Karpas-422 (cell line): ENCODE data around the gene PID1. TPM values are rescaled to one million over a fixed set of nuclear protein-coding genes. Genes with fewer than 3 reads are reported as not detected.

ENCODE experiments used
- DNase-seq: peaks from one replicate; pipeline ENCODE4 v3.0.0-alpha.2; 2015
- H2AFZ ChIP-seq: fragments of 200-600 bp; sonication (generic); 2 replicates; pipeline ENCODE4 v1.6.1; 2014; ENCODE audit warnings: antibody characterized with exemption, low read length, mixed read lengths
- H3K27ac ChIP-seq: fragments of 200-600 bp; sonication (generic); 2 replicates; pipeline ENCODE4 v1.5.1; 2014; ENCODE audit warnings: mild to moderate bottlenecking, low read length, moderate library complexity
- H3K27me3 ChIP-seq: fragments of 200-600 bp; sonication (generic); 2 replicates; pipeline ENCODE4 v1.6.1; 2014; ENCODE audit warnings: low read length, mixed read lengths
- H3K36me3 ChIP-seq: fragments of 200-600 bp; sonication (generic); 2 replicates; pipeline ENCODE4 v1.6.1; 2014; ENCODE audit warnings: low read length, mixed read lengths; ENCODE audit not compliant: insufficient read depth
- H3K4me1 ChIP-seq: fragments of 200-600 bp; sonication (generic); 2 replicates; pipeline ENCODE4 v1.6.1; 2014; ENCODE audit warnings: mild to moderate bottlenecking, low read length, mixed read lengths
- H3K4me2 ChIP-seq: fragments of 200-600 bp; sonication (generic); 2 replicates; pipeline ENCODE4 v1.6.1; 2014; ENCODE audit warnings: low read length, low read depth, mild to moderate bottlenecking; ENCODE audit not compliant: poor library complexity, severe bottlenecking
- H3K4me3 ChIP-seq: fragments of 200-600 bp; sonication (generic); 2 replicates; pipeline ENCODE4 v1.5.1; 2014; ENCODE audit warnings: mild to moderate bottlenecking, antibody characterized with exemption, low read length, mixed read lengths
- H3K79me2 ChIP-seq: fragments of 200-600 bp; sonication (generic); 2 replicates; pipeline ENCODE4 v1.6.1; 2014; ENCODE audit warnings: mild to moderate bottlenecking, low read length, mixed read lengths
- H3K9ac ChIP-seq: fragments of 200-600 bp; sonication (generic); 2 replicates; pipeline ENCODE4 v1.6.0; 2014; ENCODE audit warnings: low read length
- H3K9me2 ChIP-seq: fragments of 200-600 bp; sonication (generic), shearing (Covaris generic); replicated peaks from 2 replicates; pipeline ENCODE4 v1.6.0; 2014; ENCODE audit warnings: mild to moderate bottlenecking, low read length, moderate library complexity; ENCODE audit not compliant: insufficient read depth
- H3K9me3 ChIP-seq: fragments of 300-700, 200-600 bp; sonication (generic); 2 replicates; pipeline ENCODE4 v1.6.1; 2014; ENCODE audit warnings: low read length, mixed read lengths
- H4K20me1 ChIP-seq: fragments of 200-600 bp; sonication (generic); 2 replicates; pipeline ENCODE4 v1.6.1; 2014; ENCODE audit warnings: mild to moderate bottlenecking, antibody characterized with exemption, low read length, low read depth; ENCODE audit not compliant: insufficient read depth
- total RNA-seq: library from RNA; depleted of rRNA; stranded (reverse); fragments of >200 nt; shearing (Covaris generic); gene quantifications from 2 replicates; pipeline ENCODE4 v1.2.3, GENCODE V29; 2014; ENCODE audit warnings: low replicate concordance

The PID1 gene
- total RNA-seq, 1 experiment from 2014 or later, result not detected

DNA sequence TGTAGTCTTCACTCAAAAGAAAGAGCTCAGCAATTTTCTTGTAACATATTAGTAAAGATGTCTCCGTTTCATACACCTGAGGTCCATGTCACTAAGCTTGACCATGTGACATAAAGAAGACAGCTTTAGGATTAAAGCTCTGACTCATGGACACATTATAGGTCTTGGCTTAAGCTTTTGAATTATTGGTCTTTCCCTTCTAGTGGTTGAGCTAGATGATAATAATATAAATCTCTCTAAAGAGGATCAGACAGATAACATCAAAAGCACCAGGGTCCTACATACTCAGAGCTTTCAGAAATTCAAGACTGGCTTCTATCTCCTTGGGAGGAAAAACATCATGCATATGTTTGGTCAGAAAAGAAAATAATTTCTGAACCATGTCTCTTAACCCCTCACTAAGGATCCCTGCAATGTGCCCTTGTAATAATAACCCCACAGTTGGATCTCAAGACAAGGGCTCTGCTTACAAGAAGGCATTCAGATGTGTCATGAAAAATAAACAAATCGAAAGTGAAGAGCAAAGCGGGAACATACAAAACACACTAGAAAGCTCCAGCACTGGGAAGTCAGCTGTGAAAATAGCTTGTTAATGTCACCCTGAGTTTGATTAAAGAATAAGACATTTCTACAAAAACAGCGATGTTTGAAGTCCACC is 174.5 kb downstream of the PID1 start:
- no peak for DNase-seq
- Histone ChIP-seq H3K27ac (no peak overlapping the region), H3K79me2 (no peaks in the 10 kb centered on the region), H3K9me2 (no peaks in the 10 kb centered on the region), H3K4me3 (no peak overlapping the region), H3K27me3 (no peaks in the 10 kb centered on the region), H3K4me2 (no peak overlapping the region), H3K4me1 (peaks cover 3% of the 10 kb centered on the region; the same call in 1 of the 2 replicates), H3K36me3 (no peaks in the 10 kb centered on the region), H3K9ac (no peak overlapping the region), H3K9me3 (no peaks in the 10 kb centered on the region), H4K20me1 (no peaks in the 10 kb centered on the region), H2AFZ (no peak overlapping the region)

DNA sequence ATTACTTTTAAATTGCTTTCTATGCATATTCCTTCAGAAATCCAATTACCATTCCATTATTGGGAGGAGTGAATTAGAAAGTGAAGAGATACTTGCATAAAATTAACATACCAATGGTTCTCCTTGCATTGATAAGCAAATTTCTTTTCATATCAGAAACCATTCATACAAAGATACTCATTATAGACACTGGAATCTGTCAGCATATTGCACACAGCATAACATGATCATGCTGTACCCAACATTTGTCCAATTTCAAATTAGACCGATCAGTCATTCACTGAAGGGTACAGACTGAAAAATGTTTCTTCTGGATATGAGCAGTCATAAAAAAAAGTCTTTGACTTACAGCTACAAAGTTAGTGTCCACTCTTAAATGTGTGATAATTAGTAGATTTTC is 175.6 kb downstream of the PID1 start:
- Histone ChIP-seq H3K4me1 (peaks cover 3% of the 10 kb centered on the region; the same call in 1 of the 2 replicates), H3K27me3 (no peaks in the 10 kb centered on the region), H3K9ac (no peak overlapping the region), H3K9me2 (no peaks in the 10 kb centered on the region), H2AFZ (no peak overlapping the region), H3K4me3 (no peak overlapping the region), H4K20me1 (no peaks in the 10 kb centered on the region), H3K4me2 (no peak overlapping the region), H3K27ac (no peak overlapping the region), H3K36me3 (no peaks in the 10 kb centered on the region), H3K9me3 (no peaks in the 10 kb centered on the region), H3K79me2 (no peaks in the 10 kb centered on the region)
- no peak for DNase-seq

DNA sequence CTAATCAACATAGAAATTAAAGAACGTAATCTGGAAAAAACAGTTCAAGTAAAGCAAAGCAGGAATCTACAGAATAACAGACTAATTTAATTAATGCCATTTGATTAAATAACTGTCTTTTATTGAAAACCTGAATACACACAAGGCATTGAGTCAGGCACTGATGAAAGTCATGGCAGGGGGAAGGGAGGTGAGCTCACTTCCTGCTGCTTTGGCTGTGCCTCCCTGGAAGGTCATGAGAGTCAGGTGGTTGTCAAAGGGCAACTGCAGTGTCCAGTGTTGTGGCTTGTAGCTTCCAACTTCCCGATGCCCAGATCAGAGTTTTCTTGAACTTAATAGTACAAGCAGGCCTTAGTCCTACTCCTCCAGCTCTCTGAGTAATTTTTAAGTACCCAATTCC is 180.9 kb downstream of the PID1 start:
- H3K27ac ChIP-seq, result no peak overlapping the region
- no peaks in the 10 kb centered on the region for H3K9me3 ChIP-seq
- no peak for DNase-seq
- no peaks in the 10 kb centered on the region for H3K9me2 ChIP-seq
- no peaks in the 10 kb centered on the region for H3K36me3 ChIP-seq
- H4K20me1 ChIP-seq, result no peaks in the 10 kb centered on the region
- no peaks in the 10 kb centered on the region for H3K27me3 ChIP-seq
- H3K9ac ChIP-seq, result no peak overlapping the region
- H3K79me2 ChIP-seq, result no peaks in the 10 kb centered on the region
- no peak overlapping the region for H3K4me3 ChIP-seq
- H3K4me1 ChIP-seq, result peaks cover 6% of the 10 kb centered on the region
- no peak overlapping the region for H2AFZ ChIP-seq
- H3K4me2 ChIP-seq, result no peak overlapping the region

DNA sequence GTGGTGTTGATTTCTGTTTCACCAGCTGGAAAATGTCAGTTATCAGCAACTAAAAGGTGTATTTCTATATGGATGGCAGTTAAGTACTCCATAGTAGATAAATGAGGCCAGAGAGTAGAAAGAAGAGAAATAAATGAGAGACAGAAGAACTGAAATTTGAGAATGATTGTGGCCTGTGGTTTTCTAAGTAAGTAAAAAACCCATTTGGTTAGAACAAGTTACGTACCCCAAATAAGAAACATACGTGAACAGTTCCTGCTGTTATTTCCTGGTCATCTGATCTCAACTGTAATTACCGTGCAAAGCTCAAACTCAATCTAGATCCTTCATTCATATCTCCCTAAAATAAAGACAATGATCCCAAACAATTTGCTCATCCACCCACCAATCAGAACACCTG is 181.3 kb downstream of the PID1 start:
- Histone ChIP-seq H3K27me3 (no peaks in the 10 kb centered on the region), H3K4me2 (no peak overlapping the region), H3K9me2 (no peaks in the 10 kb centered on the region), H3K4me1 (peaks cover 6% of the 10 kb centered on the region), H3K79me2 (no peaks in the 10 kb centered on the region), H2AFZ (no peak overlapping the region), H4K20me1 (no peaks in the 10 kb centered on the region), H3K4me3 (no peak overlapping the region), H3K27ac (no peak overlapping the region), H3K9me3 (no peaks in the 10 kb centered on the region), H3K9ac (no peak overlapping the region), H3K36me3 (no peaks in the 10 kb centered on the region)
- no peak for DNase-seq

DNA sequence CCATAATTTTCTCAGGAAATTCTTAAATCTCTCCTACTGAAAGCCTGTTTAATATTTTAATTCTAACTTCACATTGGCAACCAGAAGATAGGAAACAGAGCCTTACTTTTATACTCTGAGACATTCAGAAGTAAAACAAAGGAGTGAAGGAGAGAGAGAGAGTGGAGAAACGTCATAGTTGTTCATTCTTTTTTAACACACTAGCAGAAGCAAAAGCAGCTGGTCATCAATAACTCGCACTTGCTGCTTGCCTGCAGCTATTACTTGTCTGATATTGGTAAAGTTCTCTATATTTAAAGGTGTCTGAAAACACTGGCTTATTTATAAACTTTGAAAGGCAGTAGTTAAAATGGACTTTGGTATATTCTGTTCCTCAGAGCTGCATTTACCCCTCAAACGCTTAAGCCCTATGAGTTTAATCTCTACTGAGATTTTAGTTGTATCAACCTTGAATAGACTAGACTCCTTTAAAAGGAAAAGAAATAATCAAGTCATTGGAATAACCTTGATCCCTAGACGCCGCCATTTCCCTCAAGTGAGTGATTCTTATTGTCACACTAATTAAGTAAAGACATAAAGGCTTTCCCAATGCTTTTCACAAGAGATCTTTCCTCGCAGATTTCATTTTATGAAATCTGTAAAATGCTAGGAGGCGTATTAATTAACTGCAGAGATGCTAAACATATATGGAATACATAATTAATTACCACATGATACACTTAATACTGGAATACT is 182.0 kb downstream of the PID1 start:
- Histone ChIP-seq H3K9me2 (no peaks in the 10 kb centered on the region), H3K9ac (no peak overlapping the region), H3K9me3 (no peaks in the 10 kb centered on the region), H3K27ac (no peak overlapping the region), H3K4me2 (no peak overlapping the region), H3K4me1 (peaks cover 6% of the 10 kb centered on the region), H3K4me3 (no peak overlapping the region), H2AFZ (no peak overlapping the region), H3K36me3 (no peaks in the 10 kb centered on the region), H4K20me1 (no peaks in the 10 kb centered on the region), H3K27me3 (no peaks in the 10 kb centered on the region), H3K79me2 (no peaks in the 10 kb centered on the region)
- no peak for DNase-seq

DNA sequence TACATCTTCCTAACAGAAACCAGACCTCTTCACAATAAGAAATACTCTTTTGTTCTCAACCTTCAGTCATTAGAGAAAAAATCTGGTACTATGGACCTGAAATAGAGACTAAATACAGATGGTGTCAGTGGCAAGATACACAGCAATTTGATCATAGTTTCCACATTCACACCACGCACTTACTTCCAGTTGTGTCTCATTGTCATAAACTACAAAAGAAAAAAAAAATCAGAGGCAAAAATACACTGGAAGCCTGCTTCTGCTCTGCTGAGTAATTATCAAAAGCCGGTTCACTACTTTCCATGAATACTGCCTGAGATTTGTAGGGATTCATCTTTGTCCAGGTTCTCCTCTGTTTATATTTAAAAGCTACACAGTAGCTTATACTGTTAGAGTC is 182.6 kb downstream of the PID1 start:
- Histone ChIP-seq H3K9ac (no peak overlapping the region), H3K36me3 (no peaks in the 10 kb centered on the region), H3K9me3 (no peaks in the 10 kb centered on the region), H3K27ac (no peak overlapping the region), H3K4me1 (peaks cover 6% of the 10 kb centered on the region), H3K27me3 (no peaks in the 10 kb centered on the region), H3K4me2 (no peak overlapping the region), H3K79me2 (no peaks in the 10 kb centered on the region), H2AFZ (no peak overlapping the region), H4K20me1 (no peaks in the 10 kb centered on the region), H3K4me3 (no peak overlapping the region), H3K9me2 (no peaks in the 10 kb centered on the region)
- DNase-seq, result no peak

DNA sequence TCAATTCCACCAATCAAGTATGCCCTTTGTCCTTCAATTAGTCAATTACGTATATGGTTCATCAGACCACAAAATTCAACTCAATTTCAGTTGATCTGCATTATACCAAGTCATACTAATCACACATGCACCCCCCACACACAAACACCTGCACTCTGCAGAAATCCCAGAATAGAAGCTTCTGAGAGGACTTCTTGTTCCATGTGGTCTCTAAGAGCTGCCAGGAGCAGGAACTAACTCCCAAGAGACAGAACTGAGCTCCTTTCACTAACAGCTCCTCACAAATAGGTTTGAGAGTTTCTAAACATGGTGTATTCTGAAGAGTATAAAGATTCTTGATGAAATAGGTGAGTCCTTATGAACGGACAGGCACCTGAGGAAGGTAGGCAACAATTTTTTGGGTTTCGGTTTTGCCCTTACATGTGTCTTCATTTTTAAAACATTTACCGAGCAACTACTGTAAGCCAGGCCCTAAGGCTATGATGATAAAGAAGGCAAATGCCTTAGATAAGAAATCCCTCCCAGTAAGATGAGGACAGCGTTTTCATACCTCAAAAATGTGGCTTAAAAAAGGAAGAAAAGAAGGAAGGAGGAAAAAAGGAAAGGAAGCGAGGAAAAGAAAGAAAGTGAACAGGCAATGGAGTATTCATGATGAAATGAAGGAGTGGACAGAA is 183.1 kb downstream of the PID1 start:
- Histone ChIP-seq H3K4me2 (no peak overlapping the region), H3K27ac (no peak overlapping the region), H3K9me3 (no peaks in the 10 kb centered on the region), H3K9ac (no peak overlapping the region), H3K4me3 (no peak overlapping the region), H3K27me3 (no peaks in the 10 kb centered on the region), H3K79me2 (no peaks in the 10 kb centered on the region), H4K20me1 (no peaks in the 10 kb centered on the region), H3K4me1 (peaks cover 6% of the 10 kb centered on the region), H3K9me2 (no peaks in the 10 kb centered on the region), H2AFZ (no peak overlapping the region), H3K36me3 (no peaks in the 10 kb centered on the region)
- DNase-seq, result no peak

DNA sequence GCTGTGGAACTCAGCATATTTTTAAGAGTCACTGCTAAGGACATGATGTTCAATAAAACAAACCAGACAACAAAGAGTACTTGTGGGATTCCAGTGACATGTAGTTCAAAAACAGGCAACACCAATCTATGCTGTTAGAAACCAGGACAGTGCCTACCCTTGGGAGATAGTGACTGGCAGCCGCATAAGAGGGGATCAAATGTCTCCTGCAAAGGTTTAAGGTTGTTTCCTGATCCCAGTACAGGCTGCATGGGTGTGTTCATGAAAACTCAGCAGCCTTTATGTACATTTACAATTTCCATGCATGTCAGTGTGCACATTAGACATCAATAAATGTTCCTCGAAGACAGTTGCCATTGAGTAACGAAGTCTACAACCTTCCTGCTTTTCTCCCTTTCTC is 183.8 kb downstream of the PID1 start:
- H3K27ac ChIP-seq, result no peak overlapping the region
- no peaks in the 10 kb centered on the region for H3K9me2 ChIP-seq
- H3K9ac ChIP-seq, result no peak overlapping the region
- no peak for DNase-seq
- H3K27me3 ChIP-seq, result no peaks in the 10 kb centered on the region
- no peak overlapping the region for H2AFZ ChIP-seq
- H4K20me1 ChIP-seq, result no peaks in the 10 kb centered on the region
- H3K79me2 ChIP-seq, result no peaks in the 10 kb centered on the region
- H3K4me2 ChIP-seq, result no peak overlapping the region
- no peaks in the 10 kb centered on the region for H3K9me3 ChIP-seq
- H3K4me3 ChIP-seq, result no peak overlapping the region
- H3K4me1 ChIP-seq, result peaks cover 6% of the 10 kb centered on the region
- H3K36me3 ChIP-seq, result no peaks in the 10 kb centered on the region
